Measurements from ENCODE around the gene TM9SF1. TPM values are rescaled to one million over a fixed set of nuclear protein-coding genes. Genes with fewer than 3 reads are reported as not detected.

TM9SF1 gene
- total RNA-seq, 1 experiment from 2014 or later: 91.9 TPM

DNA sequence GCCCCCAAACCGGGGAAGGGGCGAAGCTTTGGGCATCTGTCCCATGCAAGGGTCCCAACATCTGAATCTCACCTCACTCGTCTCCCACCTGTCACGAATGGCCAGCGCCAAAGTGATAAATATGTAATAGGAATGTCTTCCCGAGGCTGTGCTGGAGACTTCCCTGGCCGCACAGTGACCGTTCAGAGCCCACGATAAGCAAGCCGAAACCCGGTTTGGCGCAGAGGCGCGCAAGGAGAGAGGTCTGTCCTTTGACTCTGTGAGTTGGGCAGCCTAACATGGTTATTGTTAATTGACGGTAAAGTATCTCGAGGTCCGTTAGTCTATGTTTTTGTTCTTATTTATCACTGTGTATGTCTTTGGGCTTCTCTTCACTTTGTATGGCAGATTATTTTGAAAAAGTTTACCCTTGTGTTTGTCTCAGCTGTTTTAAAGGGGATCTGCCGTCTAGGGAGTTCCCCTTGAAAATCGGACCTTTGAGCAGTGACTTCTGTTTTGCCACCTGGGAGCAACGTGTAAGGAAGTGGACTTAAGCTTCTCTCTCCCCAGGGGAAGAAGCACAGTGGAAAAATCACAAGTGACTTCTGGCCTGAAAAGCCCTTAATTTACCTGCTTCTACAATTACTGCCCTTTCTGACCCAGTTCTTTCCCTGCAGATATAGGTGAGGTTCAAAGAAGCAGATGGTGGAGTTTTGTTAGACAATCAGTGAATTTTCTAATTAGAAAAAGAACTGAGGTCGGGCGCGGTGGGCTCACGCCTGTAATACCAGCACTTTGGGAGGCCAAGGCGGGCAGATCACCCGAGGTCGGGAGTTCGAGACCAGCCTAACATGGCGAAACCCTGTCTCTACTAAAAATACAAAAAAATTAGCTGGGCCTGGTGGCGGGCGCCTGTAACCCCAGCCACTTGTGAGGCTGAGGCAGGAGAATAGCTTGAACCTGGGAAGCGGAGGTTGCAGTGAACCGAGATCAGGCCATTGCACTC, 1.1 kb upstream of the TM9SF1 start:
- DNase-seq (ENCODE audit: low read depth): peak; percentile 33

DNA sequence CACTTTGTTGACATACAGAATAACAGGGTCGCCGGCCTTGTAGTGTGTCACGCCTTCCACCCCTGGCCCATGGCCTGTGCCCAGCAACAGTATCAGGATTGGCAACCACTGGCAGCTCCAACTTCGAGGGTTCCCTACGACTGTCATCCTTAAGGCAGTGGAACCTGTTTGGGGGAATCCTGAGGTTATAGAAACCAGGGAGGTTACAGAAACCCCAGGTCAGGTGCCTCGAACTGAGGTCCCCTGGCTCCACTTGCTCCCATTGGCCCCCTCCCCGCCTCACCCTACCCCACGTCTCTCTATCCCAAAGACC, 412 bp downstream of the TM9SF1 start:
- no peak for DNase-seq (ENCODE audit: low read depth)

DNA sequence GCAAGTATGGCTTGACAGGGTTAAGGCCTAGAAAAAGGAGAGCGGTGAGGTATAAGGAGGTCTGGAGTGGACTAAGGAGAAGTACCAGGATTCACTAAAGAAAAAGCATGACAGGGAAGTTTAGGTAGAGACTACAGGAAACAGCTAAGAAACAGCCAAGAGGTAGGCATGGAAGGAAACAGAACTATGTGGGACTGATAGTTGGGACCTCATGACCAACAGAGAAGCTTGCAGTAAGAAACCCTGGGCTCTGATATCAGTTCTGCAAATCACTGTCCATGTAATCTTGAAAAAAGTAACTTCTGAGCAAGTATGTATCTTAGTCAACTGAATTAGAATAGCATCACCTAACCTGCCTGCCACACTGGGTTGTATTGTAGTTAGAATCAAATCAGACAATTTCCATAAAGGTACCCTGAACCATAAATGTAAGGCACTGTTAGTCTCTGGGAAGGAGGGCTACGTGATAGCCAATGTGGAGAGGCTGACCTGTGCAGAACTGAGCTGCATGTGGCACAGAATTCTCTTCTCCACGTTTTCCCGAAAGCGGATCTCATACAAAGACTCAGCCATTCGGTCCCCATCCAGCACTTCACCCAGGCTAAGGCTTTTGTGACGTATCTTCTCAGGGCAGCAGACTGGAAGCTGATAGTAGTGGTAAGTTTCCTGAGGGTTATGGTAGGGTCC, 912 bp downstream of the TM9SF1 start:
- DNase-seq (ENCODE audit: low read depth): no peak

DNA sequence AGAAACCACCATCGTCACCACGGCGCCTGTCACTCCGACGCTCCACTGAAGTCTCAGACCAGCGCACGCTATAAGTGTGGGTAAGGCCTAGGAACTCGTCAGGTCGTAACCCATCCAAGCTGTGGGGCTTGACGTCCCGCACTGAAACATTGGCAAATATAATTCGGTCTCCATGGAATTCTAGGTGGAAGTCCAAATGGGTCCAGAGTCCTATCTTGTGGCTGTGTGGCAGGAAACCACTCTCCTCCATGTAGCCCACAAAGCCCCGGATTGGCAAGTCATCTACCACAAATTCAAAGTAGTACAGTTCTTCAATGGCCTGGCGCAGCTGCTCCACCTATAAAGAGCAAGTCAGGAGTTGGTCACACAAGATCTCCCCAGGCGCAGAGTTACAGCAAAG, 2.3 kb downstream of the TM9SF1 start:
- no peak for DNase-seq (ENCODE audit: low read depth)

DNA sequence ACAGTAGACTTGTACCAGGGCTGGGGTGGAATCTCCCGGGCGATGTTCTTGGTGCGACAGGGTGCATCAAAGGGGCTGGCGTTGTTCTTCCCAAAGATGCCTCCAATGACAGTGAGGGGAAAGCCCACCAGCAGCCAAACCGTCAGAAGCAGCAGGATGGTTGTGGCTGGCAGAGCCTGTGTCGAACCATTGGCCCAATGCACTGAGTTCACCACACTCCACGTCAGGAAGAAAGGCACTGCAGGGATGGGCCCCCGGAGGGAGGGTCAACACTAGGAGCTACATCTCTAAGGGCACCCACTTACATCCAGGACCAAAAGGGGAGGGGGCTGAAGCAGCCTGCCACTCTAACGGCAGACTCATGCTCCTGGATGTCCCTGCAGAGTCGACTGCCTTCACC, 4.8 kb downstream of the TM9SF1 start:
- no peak for DNase-seq (ENCODE audit: low read depth)

DNA sequence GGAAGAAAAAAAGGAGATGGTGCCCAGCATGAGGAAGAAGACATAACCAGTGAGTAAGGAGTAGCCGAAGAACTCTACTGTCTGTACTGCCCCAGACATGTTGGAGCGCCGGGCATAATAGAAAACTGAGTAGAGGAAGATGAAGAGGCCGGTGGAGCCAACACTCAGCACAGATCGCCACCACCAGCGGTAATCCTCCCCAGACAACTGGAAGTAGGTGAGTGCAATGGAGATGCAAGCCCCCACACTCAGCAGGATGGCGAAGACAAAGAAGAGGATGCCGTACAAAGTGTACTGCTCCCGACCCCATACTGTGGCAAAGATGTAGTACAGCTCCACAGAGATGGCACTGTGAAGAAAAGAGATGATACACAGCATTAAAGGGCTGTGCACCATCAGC, 5.8 kb downstream of the TM9SF1 start:
- DNase-seq (ENCODE audit: low read depth): no peak

GRCh38 chr14:24189059-24189375, 6.2 kb downstream of the TM9SF1 start:
- DNase-seq (ENCODE audit: low read depth): no peak

DNA sequence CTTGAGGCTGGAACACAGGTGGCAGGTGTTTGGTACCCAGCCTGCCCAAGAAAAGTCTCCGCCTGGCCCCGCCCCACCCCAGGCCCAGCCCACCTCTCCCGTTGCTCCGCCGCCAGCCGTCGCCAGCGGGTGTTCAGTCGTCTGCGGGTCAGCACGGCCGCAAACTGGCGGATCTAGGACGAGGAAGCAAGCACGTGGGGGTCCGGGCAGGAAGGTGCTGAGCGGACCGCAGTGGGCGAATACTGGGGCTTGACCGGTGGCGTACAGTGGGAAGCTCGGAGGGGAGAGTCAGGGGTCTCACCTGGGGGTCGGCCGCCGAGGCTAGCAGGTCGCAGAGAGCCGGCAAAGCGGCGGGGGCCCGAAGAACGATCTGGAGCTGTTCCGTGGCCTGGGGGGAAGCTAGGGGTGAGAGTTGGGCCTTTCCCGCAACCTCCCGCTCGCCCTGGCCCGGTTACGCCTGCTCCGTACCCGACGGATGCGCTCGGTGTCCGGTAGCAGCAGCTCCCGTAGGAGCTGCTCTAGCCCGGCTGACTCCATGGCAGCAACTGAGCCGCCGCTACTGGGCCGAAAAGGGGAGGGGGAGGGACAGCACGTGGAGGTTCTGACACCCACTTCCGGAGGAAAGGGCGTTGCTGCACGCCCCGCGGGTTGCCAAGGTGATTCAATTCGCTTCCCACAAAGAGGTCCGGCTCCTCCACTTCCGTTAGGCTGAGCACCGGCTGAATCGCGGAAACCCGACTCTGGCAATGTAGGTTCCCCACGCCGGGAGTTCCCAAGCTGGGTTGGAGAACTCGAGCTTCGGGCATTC, 6.8 kb downstream of the TM9SF1 start, which contains the start of gene IPO4:
TSS of gene IPO4 (minus strand) at position 566 of the 808 bp plus-strand sequence. CDS start at position 537, 29 bp downstream.
- peak; percentile 99 for DNase-seq (ENCODE audit: low read depth)

- no peak for DNase-seq (ENCODE audit: low read depth)
Observed at GRCh38 chr14:24187539-24187915, 7.7 kb downstream of the TM9SF1 start.

DNA sequence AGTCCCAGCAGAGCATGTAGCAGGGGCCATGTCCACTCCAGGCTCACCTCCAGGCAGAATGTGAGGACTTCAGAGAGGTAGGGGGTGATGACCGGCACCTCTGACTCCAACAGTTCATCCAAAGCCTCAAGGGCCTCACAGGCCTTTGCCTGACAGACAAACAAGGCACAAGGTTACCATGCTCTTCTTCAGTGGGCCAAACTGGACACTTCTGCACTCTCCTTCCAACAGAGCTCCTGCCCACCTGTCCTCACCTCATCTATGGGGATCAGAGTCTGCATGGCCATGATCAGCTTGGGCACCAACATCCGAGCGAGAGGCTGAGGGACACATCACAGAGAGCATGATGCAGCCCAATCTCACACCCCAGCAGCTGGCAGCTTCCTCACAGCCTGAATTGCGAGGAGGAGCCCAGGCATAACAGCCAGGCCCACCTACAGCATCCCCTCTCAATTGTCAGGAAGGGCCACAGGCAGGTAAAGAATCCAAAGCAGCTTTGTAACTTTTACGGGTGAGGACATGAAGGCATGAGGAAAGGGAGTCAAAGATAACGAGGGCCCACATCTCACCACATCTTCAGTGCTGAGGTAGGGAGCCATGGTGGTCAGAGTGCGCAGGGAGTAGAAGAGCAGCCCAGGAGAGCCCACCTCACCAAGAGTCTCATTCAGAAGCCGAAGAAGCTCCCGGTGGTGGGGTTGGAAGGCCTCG, 8.3 kb downstream of the TM9SF1 start:
- no peak for DNase-seq (ENCODE audit: low read depth)

GRCh38 chr14:24185741-24186140, 9.5 kb downstream of the TM9SF1 start:
- DNase-seq (ENCODE audit: low read depth): no peak

- DNase-seq (ENCODE audit: low read depth): no peak
Observed at GRCh38 chr14:24185026-24185425, 10.2 kb downstream of the TM9SF1 start.

DNA sequence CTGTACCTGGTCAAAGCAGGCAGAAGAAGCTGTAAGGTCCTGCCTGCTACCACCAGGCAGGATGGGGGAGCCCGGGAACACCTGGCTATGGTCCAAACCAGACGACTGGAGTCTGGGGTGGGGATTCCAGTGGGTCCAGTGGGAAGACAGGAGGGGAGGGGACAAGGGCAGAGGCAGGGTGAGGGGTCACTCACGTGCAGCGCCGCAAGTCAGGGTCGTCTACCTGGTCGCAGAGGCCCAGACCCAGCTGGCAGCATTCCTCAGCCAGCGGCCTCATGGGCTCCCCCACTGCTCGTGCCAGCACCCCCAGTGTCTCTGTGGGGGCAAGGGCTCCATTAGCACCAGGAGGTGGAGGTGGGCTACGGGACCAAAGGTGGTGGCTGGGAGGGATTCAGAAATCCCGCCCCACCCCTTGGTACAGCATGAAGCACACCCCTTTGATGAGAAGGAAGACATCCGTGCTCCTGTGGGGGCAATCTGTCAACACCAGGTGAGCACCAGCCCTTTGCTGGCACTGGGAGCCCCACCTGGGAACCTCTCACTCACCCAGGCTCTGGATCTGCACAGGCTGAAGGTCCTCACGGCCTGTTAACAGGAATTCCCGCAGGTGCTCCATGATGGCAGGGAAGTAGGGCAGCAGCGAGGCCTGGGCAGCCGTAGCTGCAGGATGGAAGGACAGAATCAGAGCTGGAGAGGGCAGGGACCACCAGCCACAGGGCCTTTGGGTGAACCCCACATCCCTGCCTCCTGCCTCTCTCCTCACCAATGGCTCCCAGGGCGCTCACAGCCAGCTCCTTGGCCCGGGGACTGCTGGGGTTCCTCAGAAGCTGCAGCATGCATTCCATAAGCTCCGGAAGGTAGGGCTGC, 10.9 kb downstream of the TM9SF1 start:
- no peak for DNase-seq (ENCODE audit: low read depth)

- DNase-seq (ENCODE audit: low read depth): no peak
Observed at GRCh38 chr14:24183014-24183481, 12.2 kb downstream of the TM9SF1 start.

DNA sequence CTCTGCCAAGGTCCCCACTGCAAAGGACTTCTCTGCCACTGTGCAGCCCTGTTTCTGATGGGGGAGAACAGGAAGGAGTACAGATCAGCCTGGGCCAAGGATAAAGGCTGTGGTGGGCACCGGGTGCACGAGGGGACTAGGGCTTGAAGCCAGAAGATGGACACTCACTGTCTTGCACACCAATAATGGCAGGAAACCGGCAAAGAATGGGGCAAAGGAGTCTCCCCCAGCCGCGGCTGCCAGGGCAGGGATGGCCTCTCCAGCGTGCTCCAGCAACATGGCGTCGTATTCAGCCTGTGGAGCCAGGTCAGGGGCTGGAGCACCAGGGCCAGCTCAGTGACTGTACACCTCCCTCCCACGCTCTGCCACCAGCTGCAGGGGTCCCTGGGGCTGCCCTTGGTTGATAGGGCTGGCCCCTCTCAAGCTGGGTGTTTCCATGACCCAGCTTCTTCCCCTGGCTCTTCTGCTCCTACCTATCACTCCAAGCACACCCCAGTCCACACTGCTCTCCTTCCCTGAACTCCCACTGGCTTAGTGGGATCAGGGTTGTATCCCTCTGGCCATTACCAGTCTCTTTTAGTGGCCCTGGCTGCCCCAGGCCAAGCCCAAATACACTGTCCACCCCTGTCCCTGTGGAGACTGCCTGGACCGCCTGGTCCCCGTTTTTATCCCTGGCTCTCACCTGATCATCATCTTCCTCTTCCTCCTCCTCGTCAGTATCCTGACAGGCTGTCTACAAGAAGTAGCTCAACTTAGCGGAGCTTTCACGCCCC, 12.9 kb downstream of the TM9SF1 start:
- DNase-seq (ENCODE audit: low read depth): no peak

DNA sequence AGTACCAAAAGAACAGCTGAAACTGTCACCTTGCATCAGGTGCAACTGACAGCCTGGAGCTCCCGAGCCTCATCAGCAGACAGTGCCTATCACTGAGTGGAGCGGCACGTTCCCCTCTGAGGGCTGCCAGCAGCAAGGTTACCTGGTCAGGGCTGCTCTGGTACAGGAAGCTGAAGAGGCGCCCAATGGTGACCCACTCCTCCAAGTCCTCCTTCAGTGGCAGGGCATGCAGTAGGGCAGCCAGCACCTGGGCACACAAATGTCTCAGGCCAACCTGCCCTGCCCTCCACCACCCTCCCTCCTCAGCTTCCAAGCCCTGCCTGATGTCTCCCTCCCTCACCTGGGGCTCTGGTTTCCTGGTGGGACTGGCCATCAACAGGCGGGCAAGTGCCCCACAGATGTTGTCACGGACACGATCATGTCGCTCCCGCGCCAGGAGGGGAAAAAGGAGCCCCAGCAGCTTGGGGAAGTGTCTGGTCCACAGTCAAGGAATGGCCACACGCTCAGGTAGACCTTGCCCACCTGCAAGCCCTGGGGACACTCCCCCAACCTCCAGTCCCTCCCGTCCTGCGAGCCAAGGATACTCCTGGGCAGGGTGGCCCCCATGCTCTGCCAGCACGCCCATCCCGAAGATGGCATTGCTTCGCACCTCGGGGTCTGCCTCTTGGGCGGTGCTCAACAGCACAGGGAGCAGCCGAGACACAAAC, 13.7 kb downstream of the TM9SF1 start:
- no peak for DNase-seq (ENCODE audit: low read depth)

- DNase-seq (ENCODE audit: low read depth): no peak
Observed at GRCh38 chr14:24179961-24180796, 15.1 kb downstream of the TM9SF1 start.

DNA sequence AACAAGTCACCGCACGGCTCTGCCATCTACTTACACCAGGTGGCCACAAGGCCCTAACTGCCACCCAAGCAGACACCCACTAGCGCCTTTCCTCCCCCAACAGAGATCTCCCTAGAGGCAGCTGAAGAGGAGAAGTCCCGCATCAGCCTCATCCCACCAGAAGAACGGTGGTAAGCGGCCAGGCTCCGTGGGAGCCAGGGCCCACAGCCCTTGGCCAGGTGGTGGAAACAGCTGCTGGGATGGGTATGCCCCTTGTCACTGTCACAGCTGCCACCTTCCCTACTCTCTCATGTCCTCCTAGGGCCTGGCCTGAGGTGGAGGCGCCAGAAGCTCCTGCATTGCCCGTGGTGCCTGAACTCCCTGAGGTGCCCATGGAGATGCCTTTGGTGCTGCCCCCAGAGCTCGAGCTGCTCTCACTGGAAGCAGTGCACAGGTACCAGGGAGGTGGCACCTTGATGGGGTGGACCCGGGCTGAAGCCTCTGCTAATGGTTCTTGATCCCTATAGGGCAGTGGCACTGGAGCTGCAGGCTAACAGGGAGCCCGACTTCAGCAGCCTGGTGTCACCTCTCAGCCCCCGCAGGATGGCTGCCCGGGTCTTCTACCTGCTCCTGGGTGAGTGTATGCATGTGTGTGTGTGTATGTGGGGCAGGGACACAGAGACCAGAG, 15.8 kb downstream of the TM9SF1 start:
- no peak for DNase-seq (ENCODE audit: low read depth)

Data from Daoy (cell line).